GM12874 (cell line): ENCODE results near the gene MAP3K3.

Source experiments
- TF ChIP-seq, protein P1 (sequence below): IDR thresholded peaks from 2 replicates; pipeline ENCODE4 v1.5.1; 2011; ENCODE audit warnings: low read depth, mild to moderate bottlenecking, control low read depth, low read length, moderate library complexity; ENCODE audit not compliant: insufficient read depth

The MAP3K3 gene

GRCh38 chr17:63694229-63694949, 72.2 kb downstream of the MAP3K3 start:
- TF ChIP-seq, protein P1, sequence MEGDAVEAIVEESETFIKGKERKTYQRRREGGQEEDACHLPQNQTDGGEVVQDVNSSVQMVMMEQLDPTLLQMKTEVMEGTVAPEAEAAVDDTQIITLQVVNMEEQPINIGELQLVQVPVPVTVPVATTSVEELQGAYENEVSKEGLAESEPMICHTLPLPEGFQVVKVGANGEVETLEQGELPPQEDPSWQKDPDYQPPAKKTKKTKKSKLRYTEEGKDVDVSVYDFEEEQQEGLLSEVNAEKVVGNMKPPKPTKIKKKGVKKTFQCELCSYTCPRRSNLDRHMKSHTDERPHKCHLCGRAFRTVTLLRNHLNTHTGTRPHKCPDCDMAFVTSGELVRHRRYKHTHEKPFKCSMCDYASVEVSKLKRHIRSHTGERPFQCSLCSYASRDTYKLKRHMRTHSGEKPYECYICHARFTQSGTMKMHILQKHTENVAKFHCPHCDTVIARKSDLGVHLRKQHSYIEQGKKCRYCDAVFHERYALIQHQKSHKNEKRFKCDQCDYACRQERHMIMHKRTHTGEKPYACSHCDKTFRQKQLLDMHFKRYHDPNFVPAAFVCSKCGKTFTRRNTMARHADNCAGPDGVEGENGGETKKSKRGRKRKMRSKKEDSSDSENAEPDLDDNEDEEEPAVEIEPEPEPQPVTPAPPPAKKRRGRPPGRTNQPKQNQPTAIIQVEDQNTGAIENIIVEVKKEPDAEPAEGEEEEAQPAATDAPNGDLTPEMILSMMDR, result no peak

DNA sequence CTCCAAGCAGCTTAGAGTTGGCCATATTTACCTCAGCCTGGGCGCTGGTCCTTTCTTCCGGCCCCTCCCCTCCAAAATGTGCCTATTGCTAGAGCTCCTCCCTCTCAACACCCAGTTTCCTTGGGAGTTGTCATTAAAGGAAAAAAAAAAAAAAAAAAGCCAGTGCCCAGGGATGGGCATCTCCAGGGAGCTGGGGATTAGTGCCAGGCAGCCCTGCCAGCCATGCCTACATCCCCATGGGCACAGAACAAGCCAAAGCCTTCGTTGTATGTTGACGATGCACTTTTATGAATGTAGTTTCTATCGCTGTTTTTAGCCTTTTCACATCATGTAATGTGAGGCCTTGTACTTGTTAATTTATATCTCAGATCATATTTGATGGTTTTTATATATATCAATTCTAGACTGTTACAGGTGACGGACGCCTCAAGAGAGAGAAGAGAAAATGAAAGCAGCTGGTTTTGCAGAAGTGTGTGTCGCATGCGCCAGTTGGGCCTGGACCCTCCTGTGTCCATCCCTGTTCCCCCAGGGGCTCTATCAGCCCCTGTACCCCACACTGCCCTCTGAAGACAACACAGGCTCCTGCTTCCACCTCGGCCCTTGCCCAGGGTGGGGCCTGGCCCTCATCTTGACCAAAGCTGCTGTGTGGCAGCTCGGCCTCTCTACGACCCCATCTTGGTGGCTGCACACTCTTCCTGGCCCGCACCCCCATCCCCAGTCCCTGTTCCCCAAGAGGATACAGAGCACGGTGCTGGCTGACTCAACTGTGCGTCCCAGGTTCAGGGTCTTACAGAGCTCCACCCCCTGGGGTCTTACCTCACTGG, 72.9 kb downstream of the MAP3K3 start:
- TF ChIP-seq, protein P1, result no peak

DNA sequence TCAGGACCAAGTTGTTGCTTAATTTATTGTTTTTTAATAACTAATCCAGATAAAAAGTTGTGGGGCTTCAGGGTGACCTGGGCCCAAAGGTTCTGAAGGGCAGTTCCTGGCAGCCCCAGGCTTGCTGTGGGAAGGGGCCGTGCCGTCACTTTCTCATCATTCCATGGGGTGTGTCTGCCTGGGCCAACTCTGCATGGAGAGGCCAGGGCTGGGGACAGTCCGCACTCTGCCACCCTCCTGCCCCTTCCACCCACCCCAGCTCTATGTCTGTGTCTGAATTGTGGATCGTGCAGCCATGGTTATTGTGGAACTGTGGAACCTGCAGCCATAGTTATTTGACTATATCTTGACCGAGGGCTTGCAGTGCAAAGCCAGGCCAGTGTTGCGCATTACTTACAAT, 73.7 kb downstream of the MAP3K3 start:
- TF ChIP-seq, protein P1, result no peak

- TF ChIP-seq, protein P1, result peak; percentile 55; the same call in 1 of the 2 replicates
Measured at GRCh38 chr17:63696381-63696961, 74.3 kb downstream of the MAP3K3 start.

- TF ChIP-seq, protein P1, result peak; percentile 78
Measured at GRCh38 chr17:63697341-63698286, 75.4 kb downstream of the MAP3K3 start.

- TF ChIP-seq, protein P1, result no peak
Measured at GRCh38 chr17:63698381-63698885, 76.2 kb downstream of the MAP3K3 start.
